Vein endothelial cell (primary cell): ENCODE results near the gene OTOL1. TPM values are rescaled to one million over a fixed set of nuclear protein-coding genes. Genes with fewer than 3 reads are reported as not detected.

ENCODE experiments used
- total RNA-seq: library from RNA; depleted of rRNA; stranded (reverse); fragments of >200 nt; gene quantifications from 2 replicates; pipeline ENCODE4 v1.2.3, GENCODE V29; 2012

The OTOL1 gene
- not detected in 2 replicates for total RNA-seq

GRCh38 chr3:161496508-161496907 lies at the start of gene OTOL1:
OTOL1 (plus strand) TSS chr3:161496808; CDS start chr3:161496808, 0 bp downstream.

Other genes starting within 250 kb of the OTOL1 start
- gene SPTSSB, start 125.3 kb upstream of the OTOL1 start, total RNA-seq, result not detected in 2 replicates